DOHH2 (cell line): Measurements from ENCODE around the gene MYOC.

ENCODE experiments used
- EZH2phosphoT487 ChIP-seq: fragments of 200-600 bp; sonication (generic); IDR thresholded peaks from 2 replicates; pipeline ENCODE4 v1.6.1; 2017; ENCODE audit warnings: borderline replicate concordance, mild to moderate bottlenecking, antibody characterized with exemption, low read length, moderate library complexity, mixed read lengths
- TF ChIP-seq, protein P1 (sequence below): fragments of 200-600 bp; sonication (generic); IDR thresholded peaks from one replicate; pipeline ENCODE4 v1.5.1; 2014; ENCODE audit warnings: antibody characterized with exemption, mild to moderate bottlenecking, low read depth, low read length; ENCODE audit not compliant: poor library complexity, severe bottlenecking

DNA sequence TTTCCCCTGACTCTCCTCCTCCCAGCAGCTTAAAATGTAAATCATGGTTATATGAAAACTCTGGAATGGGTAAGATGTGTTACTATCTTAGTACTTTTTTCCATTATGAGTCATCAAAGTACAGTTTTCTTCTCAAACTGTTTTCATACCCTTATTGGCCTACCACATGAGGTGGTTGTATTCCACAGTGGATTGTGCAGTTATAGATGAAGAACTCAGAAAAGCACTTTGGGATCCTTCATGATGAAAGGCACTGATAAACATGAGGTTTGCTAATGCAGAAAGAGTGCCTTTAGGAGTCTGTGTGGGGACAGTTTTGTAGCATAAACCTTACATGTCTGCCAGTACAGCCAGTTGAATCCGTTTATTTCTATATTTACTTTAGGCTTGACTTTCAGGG lies 62.5 kb downstream of the MYOC start:
- TF ChIP-seq, protein P1, sequence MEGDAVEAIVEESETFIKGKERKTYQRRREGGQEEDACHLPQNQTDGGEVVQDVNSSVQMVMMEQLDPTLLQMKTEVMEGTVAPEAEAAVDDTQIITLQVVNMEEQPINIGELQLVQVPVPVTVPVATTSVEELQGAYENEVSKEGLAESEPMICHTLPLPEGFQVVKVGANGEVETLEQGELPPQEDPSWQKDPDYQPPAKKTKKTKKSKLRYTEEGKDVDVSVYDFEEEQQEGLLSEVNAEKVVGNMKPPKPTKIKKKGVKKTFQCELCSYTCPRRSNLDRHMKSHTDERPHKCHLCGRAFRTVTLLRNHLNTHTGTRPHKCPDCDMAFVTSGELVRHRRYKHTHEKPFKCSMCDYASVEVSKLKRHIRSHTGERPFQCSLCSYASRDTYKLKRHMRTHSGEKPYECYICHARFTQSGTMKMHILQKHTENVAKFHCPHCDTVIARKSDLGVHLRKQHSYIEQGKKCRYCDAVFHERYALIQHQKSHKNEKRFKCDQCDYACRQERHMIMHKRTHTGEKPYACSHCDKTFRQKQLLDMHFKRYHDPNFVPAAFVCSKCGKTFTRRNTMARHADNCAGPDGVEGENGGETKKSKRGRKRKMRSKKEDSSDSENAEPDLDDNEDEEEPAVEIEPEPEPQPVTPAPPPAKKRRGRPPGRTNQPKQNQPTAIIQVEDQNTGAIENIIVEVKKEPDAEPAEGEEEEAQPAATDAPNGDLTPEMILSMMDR: no peak
- TF ChIP-seq EZH2phosphoT487: no peak
